ENCODE data around the gene KANSL1.

Gene KANSL1

GRCh38 chr17:46176975-46177374, 16.3 kb downstream of the KANSL1 start:
- TF ChIP-seq TAF1 (IDR thresholded peaks at IDR 0.05; ENCODE audit: borderline replicate concordance, insufficient read depth, low read length) (no peak), SIN3A (IDR thresholded peaks at IDR 0.05; ENCODE audit: borderline replicate concordance, insufficient read depth, low read length) (no peak), POLR2AphosphoS5 (IDR thresholded peaks at IDR 0.05; ENCODE audit: low read depth, low read length) (no peak), FOXP2 (optimal IDR thresholded peaks at IDR 0.05; ENCODE audit: borderline replicate concordance, extremely low read depth, extremely low read length, insufficient read depth) (no peak)
- TF ChIP-seq, protein P1, sequence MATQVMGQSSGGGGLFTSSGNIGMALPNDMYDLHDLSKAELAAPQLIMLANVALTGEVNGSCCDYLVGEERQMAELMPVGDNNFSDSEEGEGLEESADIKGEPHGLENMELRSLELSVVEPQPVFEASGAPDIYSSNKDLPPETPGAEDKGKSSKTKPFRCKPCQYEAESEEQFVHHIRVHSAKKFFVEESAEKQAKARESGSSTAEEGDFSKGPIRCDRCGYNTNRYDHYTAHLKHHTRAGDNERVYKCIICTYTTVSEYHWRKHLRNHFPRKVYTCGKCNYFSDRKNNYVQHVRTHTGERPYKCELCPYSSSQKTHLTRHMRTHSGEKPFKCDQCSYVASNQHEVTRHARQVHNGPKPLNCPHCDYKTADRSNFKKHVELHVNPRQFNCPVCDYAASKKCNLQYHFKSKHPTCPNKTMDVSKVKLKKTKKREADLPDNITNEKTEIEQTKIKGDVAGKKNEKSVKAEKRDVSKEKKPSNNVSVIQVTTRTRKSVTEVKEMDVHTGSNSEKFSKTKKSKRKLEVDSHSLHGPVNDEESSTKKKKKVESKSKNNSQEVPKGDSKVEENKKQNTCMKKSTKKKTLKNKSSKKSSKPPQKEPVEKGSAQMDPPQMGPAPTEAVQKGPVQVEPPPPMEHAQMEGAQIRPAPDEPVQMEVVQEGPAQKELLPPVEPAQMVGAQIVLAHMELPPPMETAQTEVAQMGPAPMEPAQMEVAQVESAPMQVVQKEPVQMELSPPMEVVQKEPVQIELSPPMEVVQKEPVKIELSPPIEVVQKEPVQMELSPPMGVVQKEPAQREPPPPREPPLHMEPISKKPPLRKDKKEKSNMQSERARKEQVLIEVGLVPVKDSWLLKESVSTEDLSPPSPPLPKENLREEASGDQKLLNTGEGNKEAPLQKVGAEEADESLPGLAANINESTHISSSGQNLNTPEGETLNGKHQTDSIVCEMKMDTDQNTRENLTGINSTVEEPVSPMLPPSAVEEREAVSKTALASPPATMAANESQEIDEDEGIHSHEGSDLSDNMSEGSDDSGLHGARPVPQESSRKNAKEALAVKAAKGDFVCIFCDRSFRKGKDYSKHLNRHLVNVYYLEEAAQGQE (IDR thresholded peaks at IDR 0.05; ENCODE audit: insufficient read depth in 1 of 2, low read depth in 2 of 2, low read length in 2 of 2) = no peak

- TF ChIP-seq POLR2AphosphoS5 (IDR thresholded peaks at IDR 0.05; ENCODE audit: low read depth, low read length) = no peak
Measured at GRCh38 chr17:46175891-46176290, 17.3 kb downstream of the KANSL1 start.

- TF ChIP-seq SIN3A (IDR thresholded peaks at IDR 0.05; ENCODE audit: borderline replicate concordance, insufficient read depth, low read length) (no peak), POLR2AphosphoS5 (IDR thresholded peaks at IDR 0.05; ENCODE audit: low read depth, low read length) (no peak)
- TF ChIP-seq, protein P1 (IDR thresholded peaks at IDR 0.05; ENCODE audit: insufficient read depth in 1 of 2, low read depth in 2 of 2, low read length in 2 of 2) = no peak
Measured at GRCh38 chr17:46173153-46173552, 20.1 kb downstream of the KANSL1 start.

DNA sequence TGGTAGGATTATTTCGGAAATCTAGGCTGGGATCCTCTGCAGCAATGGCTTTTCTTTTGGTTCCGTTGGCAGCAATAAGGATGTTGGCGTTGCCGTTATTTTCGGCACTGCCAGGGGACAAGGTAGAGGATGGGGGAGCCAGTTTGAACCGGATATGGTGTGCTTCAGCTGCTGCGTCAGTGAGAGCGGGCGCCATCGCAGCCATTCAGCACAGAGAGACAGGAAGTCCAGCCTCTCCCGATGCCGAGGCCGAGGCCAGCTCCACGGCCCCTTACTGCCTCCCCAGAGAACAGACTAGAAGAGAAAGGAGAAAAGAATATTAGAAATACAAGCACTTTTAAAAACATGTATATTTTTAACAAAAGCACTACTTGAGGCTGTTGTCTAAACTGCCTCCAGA, 21.3 kb downstream of the KANSL1 start:
- TF ChIP-seq FOXP2 (optimal IDR thresholded peaks at IDR 0.05; ENCODE audit: borderline replicate concordance, extremely low read depth, extremely low read length, insufficient read depth) = no peak
- TF ChIP-seq, protein P1 (IDR thresholded peaks at IDR 0.05; ENCODE audit: insufficient read depth in 1 of 2, low read depth in 2 of 2, low read length in 2 of 2) = no peak
- TF ChIP-seq POLR2AphosphoS5 (IDR thresholded peaks at IDR 0.05; ENCODE audit: low read depth, low read length) = no peak
- TF ChIP-seq SIN3A (IDR thresholded peaks at IDR 0.05; ENCODE audit: borderline replicate concordance, insufficient read depth, low read length) = no peak
- TF ChIP-seq TAF1 (IDR thresholded peaks at IDR 0.05; ENCODE audit: borderline replicate concordance, insufficient read depth, low read length) = no peak

DNA sequence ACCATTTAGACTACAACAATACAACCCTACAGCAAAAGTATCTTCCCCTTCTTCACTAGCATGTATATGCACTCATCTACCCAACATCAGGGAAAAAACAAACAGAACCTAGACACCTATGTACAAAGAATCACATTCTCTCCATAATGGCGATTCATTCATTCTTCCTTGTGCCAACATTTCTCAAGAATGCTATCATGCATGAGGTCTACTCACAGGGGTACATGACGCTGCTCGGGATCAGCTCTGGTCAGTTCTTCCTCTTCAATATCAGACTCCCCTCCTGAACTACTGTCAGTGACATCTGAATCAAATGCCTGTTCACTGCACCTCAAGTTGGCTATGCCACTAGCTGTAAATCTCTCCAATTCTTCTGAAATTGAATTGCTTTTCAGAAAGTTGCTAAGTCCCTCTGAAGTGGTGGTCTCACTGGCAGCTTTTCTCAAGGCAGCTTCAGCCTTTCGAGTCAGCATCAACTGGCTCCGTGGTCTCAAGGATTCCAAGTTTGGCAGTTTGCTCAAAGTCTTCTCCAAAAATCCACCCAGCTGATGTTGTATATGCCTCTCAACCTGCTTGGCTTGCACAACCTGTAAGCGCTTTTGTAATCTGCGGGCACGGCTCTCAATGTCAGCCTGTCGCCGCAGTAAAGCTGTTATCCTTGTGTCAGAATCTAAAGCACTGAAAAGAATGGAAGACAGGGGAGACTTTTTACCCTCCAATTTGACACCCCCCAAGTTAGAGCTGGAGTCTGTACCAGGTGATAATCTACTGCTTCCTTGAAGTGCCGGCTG, 22.4 kb downstream of the KANSL1 start:
- TF ChIP-seq, protein P1 (IDR thresholded peaks at IDR 0.05; ENCODE audit: insufficient read depth in 1 of 2, low read depth in 2 of 2, low read length in 2 of 2) = no peak
- TF ChIP-seq FOXP2 (optimal IDR thresholded peaks at IDR 0.05; ENCODE audit: borderline replicate concordance, extremely low read depth, extremely low read length, insufficient read depth) (no peak), TAF1 (IDR thresholded peaks at IDR 0.05; ENCODE audit: borderline replicate concordance, insufficient read depth, low read length) (no peak), POLR2AphosphoS5 (IDR thresholded peaks at IDR 0.05; ENCODE audit: low read depth, low read length) (no peak), SIN3A (IDR thresholded peaks at IDR 0.05; ENCODE audit: borderline replicate concordance, insufficient read depth, low read length) (no peak)
